Liver (tissue), 9 donors: ENCODE results near the gene TBL1Y. TPM values are rescaled to one million over a fixed set of nuclear protein-coding genes. Genes with fewer than 3 reads are reported as not detected.

Experiments
- DNase-seq: peaks from one replicate; pipeline ENCODE4 v3.0.0-alpha.2; 2017; ENCODE audit warnings: low spot score
- H3K27ac ChIP-seq, 2 donors: one replicate each; pipeline ENCODE4 v1.7.0; 2013; ENCODE audit warnings: inconsistent platforms in 2 of 2, low read length in 2 of 2, control low read depth in 1 of 2, low read depth in 1 of 2, mild to moderate bottlenecking in 1 of 2
- H3K27me3 ChIP-seq, 4 donors: one replicate each; pipeline versions ENCODE4 v1.6.1 to v1.7.0; 2013; ENCODE audit warnings: low read length in 3 of 4, inconsistent platforms in 1 of 4, mild to moderate bottlenecking in 1 of 4, moderate library complexity in 1 of 4; ENCODE audit not compliant: control insufficient read depth in 4 of 4, insufficient read depth in 4 of 4
- H3K36me3 ChIP-seq, 4 donors: one replicate each; pipeline versions ENCODE4 v1.6.1 to v1.7.0; 2013; ENCODE audit warnings: low read length in 3 of 4, mild to moderate bottlenecking in 3 of 4, low read depth in 1 of 4, moderate library complexity in 1 of 4; ENCODE audit not compliant: control insufficient read depth in 4 of 4, insufficient read depth in 3 of 4
- H3K4me1 ChIP-seq, 4 donors: one replicate each; pipeline versions ENCODE4 v1.6.1 to v1.7.0; 2013; ENCODE audit warnings: low read length in 3 of 4, mild to moderate bottlenecking in 3 of 4, moderate library complexity in 1 of 4; ENCODE audit not compliant: control insufficient read depth in 4 of 4, insufficient read depth in 4 of 4
- H3K4me3 ChIP-seq, 3 donors: one replicate each; pipeline versions ENCODE4 v1.6.1 to v1.7.0; 2013; ENCODE audit warnings: low read length in 3 of 3, control low read depth in 1 of 3, low read depth in 1 of 3, mild to moderate bottlenecking in 1 of 3
- H3K9ac ChIP-seq, 2 donors: one replicate each; pipeline ENCODE4 v1.7.0; 2013; ENCODE audit warnings: low read length in 2 of 2, mild to moderate bottlenecking in 2 of 2, moderate library complexity in 2 of 2, control low read depth in 1 of 2, low read depth in 1 of 2
- H3K9me3 ChIP-seq, 4 donors: one replicate each; pipeline versions ENCODE4 v1.6.1 to v1.7.0; 2013; ENCODE audit warnings: low read length in 3 of 4; ENCODE audit not compliant: control insufficient read depth in 4 of 4
- CTCF ChIP-seq: fragments of 150-350 bp; IDR thresholded peaks from 2 replicates; pipeline ENCODE4 v1.5.1; 2017; ENCODE audit warnings: improper control_type of control experiment, low read depth, low read length; ENCODE audit not compliant: missing input control
- EGR1 ChIP-seq, 2 donors: IDR thresholded peaks; 2 replicates each; pipeline ENCODE4 v1.6.1; 2016 to 2018; ENCODE audit warnings: antibody characterized with exemption in 2 of 2, low read depth in 2 of 2
- FOXA1 ChIP-seq: IDR thresholded peaks from 2 replicates; pipeline ENCODE4 v1.6.1; 2016; ENCODE audit warnings: antibody characterized with exemption
- FOXA2 ChIP-seq: IDR thresholded peaks from 2 replicates; pipeline ENCODE4 v1.6.1; 2016; ENCODE audit warnings: antibody characterized with exemption
- GABPA ChIP-seq, 2 donors: IDR thresholded peaks in 1 of 2; conservative IDR thresholded peaks in 1 of 2; 2 replicates each; pipeline ENCODE4 v1.6.1; 2016; ENCODE audit warnings: antibody characterized with exemption in 2 of 2, mild to moderate bottlenecking in 1 of 2, moderate library complexity in 1 of 2
- HNF4A ChIP-seq, 2 donors: conservative IDR thresholded peaks; 2 replicates each; pipeline ENCODE4 v1.6.1; 2016; ENCODE audit warnings: antibody characterized with exemption in 2 of 2, mild to moderate bottlenecking in 2 of 2
- HNF4G ChIP-seq: IDR thresholded peaks from 2 replicates; pipeline ENCODE4 v1.6.1; 2016; ENCODE audit warnings: antibody characterized with exemption
- JUND ChIP-seq, 2 donors: IDR thresholded peaks; 2 replicates each; pipeline ENCODE4 v1.6.1; 2016; ENCODE audit warnings: antibody characterized with exemption in 2 of 2
- NR2F2 ChIP-seq: IDR thresholded peaks from 2 replicates; pipeline ENCODE4 v1.6.1; 2016; ENCODE audit warnings: antibody characterized with exemption
- RAD21 ChIP-seq, 2 donors: IDR thresholded peaks; 2 replicates each; pipeline ENCODE4 v1.6.1; 2016; ENCODE audit warnings: antibody characterized with exemption in 2 of 2, mild to moderate bottlenecking in 2 of 2
- RXRA ChIP-seq, 2 donors: IDR thresholded peaks; 2 replicates each; pipeline ENCODE4 v1.6.1; 2017 to 2018; ENCODE audit warnings: antibody characterized with exemption in 2 of 2, mild to moderate bottlenecking in 1 of 2
- SP1 ChIP-seq: IDR thresholded peaks from 2 replicates; pipeline ENCODE4 v1.6.1; 2018; ENCODE audit warnings: antibody characterized with exemption, mild to moderate bottlenecking
- TAF1 ChIP-seq: conservative IDR thresholded peaks from 2 replicates; pipeline ENCODE4 v1.6.1; 2016; ENCODE audit warnings: antibody characterized with exemption, mild to moderate bottlenecking
- YY1 ChIP-seq: IDR thresholded peaks from 2 replicates; pipeline ENCODE4 v1.6.1; 2016; ENCODE audit warnings: antibody characterized with exemption, mild to moderate bottlenecking
- WGBS: extraction: QIAGEN DNeasy Blood & Tissue Kit; methylation state at CpG from one replicate; pipeline ENCODE4 v1.1.7; 2013; 5-methylcytosine and 5-hydroxymethylcytosine counted together
- polyA plus RNA-seq, 2 donors: library from polyadenylated mRNA; stranded (reverse) in 1 of 2; unstranded in 1 of 2; fragments of 200-250 nt in 1 of 2; fragments of >200 nt in 1 of 2; fragmentation: Nextera tagmentation in 1 of 2; extraction: Ambion mirVana in 1 of 2; gene quantifications; one replicate each; pipeline versions ENCODE4 v1.2.1 to v1.2.3, GENCODE V29; 2013 to 2015
- total RNA-seq, 2 donors: library from RNA; depleted of rRNA; stranded (reverse); fragments of >200 nt; gene quantifications; one replicate each; pipeline ENCODE4 v1.2.3, GENCODE V29; 2014
- TF ChIP-seq, protein P1 (sequence below): IDR thresholded peaks from 2 replicates; pipeline ENCODE4 v1.6.1; 2016; ENCODE audit warnings: antibody characterized with exemption
- TF ChIP-seq, protein P2 (sequence below): IDR thresholded peaks from 2 replicates; pipeline ENCODE4 v1.6.1; 2016; ENCODE audit warnings: antibody characterized with exemption
- donor health status: healthy.
- donor health status: healthy.
- donor health status: healthy.
- donor health status: healthy.
- donor health status: healthy.

Gene TBL1Y
- total and polyA plus RNA-seq, 4 donors, result 0.72 to 1.6 TPM; not detected in 2

DNA sequence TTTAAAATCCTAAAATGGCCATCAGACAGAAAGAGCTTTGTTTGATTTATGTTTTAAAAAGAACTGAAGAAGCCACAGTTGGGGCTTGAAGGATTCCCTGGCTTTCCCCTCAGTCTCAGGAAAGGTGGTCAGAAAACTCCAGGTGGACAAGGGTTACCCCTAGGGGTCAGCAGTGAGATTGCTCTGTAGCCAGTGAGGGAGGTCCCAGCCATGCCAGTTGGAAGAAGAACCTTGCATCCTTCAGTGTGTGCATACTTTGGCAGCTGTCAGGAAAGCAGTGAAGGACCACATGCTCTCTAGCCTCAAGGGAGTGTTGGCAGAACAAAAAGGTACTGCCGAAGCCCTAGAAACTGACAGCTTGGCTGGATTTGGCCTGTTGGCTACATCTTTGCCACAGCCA lies 182.3 kb downstream of the TBL1Y start (continued):
- TF ChIP-seq CTCF, result no peak
- TF ChIP-seq GABPA (IDR thresholded peaks at IDR 0.05 in 1 of 2, conservative IDR thresholded peaks at IDR 0.05 in 1 of 2), result no peak
- TF ChIP-seq RAD21 (IDR thresholded peaks at IDR 0.05), result no peak
- no peak for TF ChIP-seq HNF4A (conservative IDR thresholded peaks at IDR 0.05)
- TF ChIP-seq RXRA (IDR thresholded peaks at IDR 0.05), result no peak
- TF ChIP-seq FOXA2, result no peak

GRCh38 chrY:7094365-7094764 lies 183.9 kb downstream of the TBL1Y start:
- Histone ChIP-seq H3K4me3 (no peak overlapping the region), H3K4me1 (no peaks in the 10 kb centered on the region), H3K27me3 (no peaks in the 10 kb centered on the region), H3K9ac (no peak overlapping the region), H3K36me3 (no peaks in the 10 kb centered on the region), H3K27ac (no peak overlapping the region), H3K9me3 (no peaks in the 10 kb centered on the region)
- WGBS, result 95% methylated on average over 2 of the region's 2 CpGs
- no peak for DNase-seq
- no peak for TF ChIP-seq TAF1
- no peak for TF ChIP-seq SP1

DNA sequence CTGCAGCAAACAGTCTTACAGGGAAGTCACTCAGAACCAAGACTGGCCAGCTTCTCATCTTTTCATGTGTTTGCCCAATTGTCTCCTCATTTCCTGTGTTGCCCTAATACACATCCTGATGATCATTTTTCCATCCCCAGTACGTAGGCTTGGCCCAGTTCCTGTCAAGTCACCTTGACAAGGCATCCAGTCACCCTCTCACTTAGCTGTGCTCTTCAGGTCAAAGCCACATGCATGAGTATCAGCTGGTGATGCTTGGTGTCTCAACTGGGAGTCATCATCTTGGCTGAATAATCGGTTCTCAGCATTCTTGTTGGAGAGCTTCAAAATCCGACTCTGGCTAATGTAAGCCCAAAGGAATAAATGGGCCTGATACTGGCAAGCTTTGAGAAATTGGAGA lies 186.5 kb downstream of the TBL1Y start:
- H3K9me3 ChIP-seq, result no peaks in the 10 kb centered on the region
- H3K4me3 ChIP-seq, result no peak overlapping the region
- no peak overlapping the region for H3K9ac ChIP-seq
- no peak for DNase-seq
- H3K27me3 ChIP-seq, result no peaks in the 10 kb centered on the region
- WGBS, result 94% methylated on average over 3 of the region's 3 CpGs
- H3K4me1 ChIP-seq, result no peaks in the 10 kb centered on the region
- no peak overlapping the region for H3K27ac ChIP-seq
- H3K36me3 ChIP-seq, result no peaks in the 10 kb centered on the region
- no peak for TF ChIP-seq RAD21 (IDR thresholded peaks at IDR 0.05)
- TF ChIP-seq HNF4A (conservative IDR thresholded peaks at IDR 0.05), result no peak
- no peak for TF ChIP-seq JUND (IDR thresholded peaks at IDR 0.05)
- TF ChIP-seq TAF1, result no peak
- TF ChIP-seq, protein P1, sequence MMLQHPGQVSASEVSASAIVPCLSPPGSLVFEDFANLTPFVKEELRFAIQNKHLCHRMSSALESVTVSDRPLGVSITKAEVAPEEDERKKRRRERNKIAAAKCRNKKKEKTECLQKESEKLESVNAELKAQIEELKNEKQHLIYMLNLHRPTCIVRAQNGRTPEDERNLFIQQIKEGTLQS, result no peak
- no peak for TF ChIP-seq YY1
- TF ChIP-seq, protein P2, sequence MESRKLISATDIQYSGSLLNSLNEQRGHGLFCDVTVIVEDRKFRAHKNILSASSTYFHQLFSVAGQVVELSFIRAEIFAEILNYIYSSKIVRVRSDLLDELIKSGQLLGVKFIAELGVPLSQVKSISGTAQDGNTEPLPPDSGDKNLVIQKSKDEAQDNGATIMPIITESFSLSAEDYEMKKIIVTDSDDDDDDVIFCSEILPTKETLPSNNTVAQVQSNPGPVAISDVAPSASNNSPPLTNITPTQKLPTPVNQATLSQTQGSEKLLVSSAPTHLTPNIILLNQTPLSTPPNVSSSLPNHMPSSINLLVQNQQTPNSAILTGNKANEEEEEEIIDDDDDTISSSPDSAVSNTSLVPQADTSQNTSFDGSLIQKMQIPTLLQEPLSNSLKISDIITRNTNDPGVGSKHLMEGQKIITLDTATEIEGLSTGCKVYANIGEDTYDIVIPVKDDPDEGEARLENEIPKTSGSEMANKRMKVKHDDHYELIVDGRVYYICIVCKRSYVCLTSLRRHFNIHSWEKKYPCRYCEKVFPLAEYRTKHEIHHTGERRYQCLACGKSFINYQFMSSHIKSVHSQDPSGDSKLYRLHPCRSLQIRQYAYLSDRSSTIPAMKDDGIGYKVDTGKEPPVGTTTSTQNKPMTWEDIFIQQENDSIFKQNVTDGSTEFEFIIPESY, result no peak
- no peak for TF ChIP-seq RXRA (IDR thresholded peaks at IDR 0.05)
- TF ChIP-seq HNF4G, result no peak
- no peak for TF ChIP-seq SP1
- no peak for TF ChIP-seq NR2F2
- TF ChIP-seq EGR1 (IDR thresholded peaks at IDR 0.05; ENCODE audit: low read depth in 2 of 2), result no peak
- no peak for TF ChIP-seq FOXA1
- no peak for TF ChIP-seq FOXA2
- TF ChIP-seq CTCF, result no peak
